Measurements from ENCODE around the gene ZNF83. TPM values are rescaled to one million over a fixed set of nuclear protein-coding genes. Genes with fewer than 3 reads are reported as not detected.

Gene ZNF83
- total and polyA plus RNA-seq, 2 of the 4 experiments (the other 2 are of a cell fraction), result 32.9 to 36.9 TPM

- H4K91ac ChIP-seq (ENCODE audit: insufficient read depth, low read depth, low read length), result no peak overlapping the region
- intact Hi-C loops (cut with micrococcal nuclease), result no loop called here
- H3K4me2 ChIP-seq (ENCODE audit: low read depth, low read length), result no peak overlapping the region
- no peak overlapping the region for H2BK120ac ChIP-seq (ENCODE audit: low read depth, low read length)
- H3K9ac ChIP-seq (ENCODE audit: low read depth, low read length), result no peak overlapping the region
- no peak overlapping the region for H4K5ac ChIP-seq (ENCODE audit: low read depth, low read length)
- CTCF ChIA-PET, result no interaction called here
- TF ChIP-seq SMC3 (IDR thresholded peaks at IDR 0.05; ENCODE audit: low read depth, low read length) (no peak), FOS (IDR thresholded peaks at IDR 0.05; ENCODE audit: low read depth, low read length) (no peak), MXI1 (IDR thresholded peaks at IDR 0.05; ENCODE audit: borderline replicate concordance, low read depth, low read length) (no peak), NFE2L2 (IDR thresholded peaks at IDR 0.05; ENCODE audit: low read depth, low read length) (no peak), RFX5 (IDR thresholded peaks at IDR 0.05; ENCODE audit: low read depth, low read length) (no peak), MAFK (IDR thresholded peaks at IDR 0.05; ENCODE audit: low read depth, low read length) (no peak), USF2 (IDR thresholded peaks at IDR 0.05; ENCODE audit: low read depth, low read length) (no peak), ELK1 (IDR thresholded peaks at IDR 0.05; ENCODE audit: borderline replicate concordance, low read depth, low read length) (no peak), CTCF (conservative IDR thresholded peaks at IDR 0.05; ENCODE audit: low read depth, low read length) (no peak), CEBPB (IDR thresholded peaks at IDR 0.05; ENCODE audit: low read depth, low read length) (no peak), RAD21 (IDR thresholded peaks at IDR 0.05; ENCODE audit: low read length) (no peak), CHD1 (IDR thresholded peaks at IDR 0.05; ENCODE audit: low read depth, low read length) (no peak), BHLHE40 (IDR thresholded peaks at IDR 0.05; ENCODE audit: low read depth, low read length) (no peak), RCOR1 (IDR thresholded peaks at IDR 0.05; ENCODE audit: insufficient replicate concordance, low read length) (no peak), MAZ (IDR thresholded peaks at IDR 0.05; ENCODE audit: borderline replicate concordance, low read depth, low read length) (no peak), POLR2A (IDR thresholded peaks at IDR 0.05; ENCODE audit: low read depth, low read length) (no peak)
- no peak overlapping the region for H3K27ac ChIP-seq (ENCODE audit: insufficient read depth, low read length)
- no peak overlapping the region for H3K4ac ChIP-seq (ENCODE audit: low read depth, low read length)
- H2AK9ac ChIP-seq (replicated peaks; ENCODE audit: low read depth, low read length, poor library complexity), result no peak overlapping the region
- H4K20me1 ChIP-seq (ENCODE audit: insufficient read depth, low read length), result no peaks in the 10 kb centered on the region
- H2BK20ac ChIP-seq (ENCODE audit: low read depth, low read length), result no peak overlapping the region
- H4K8ac ChIP-seq (ENCODE audit: low read depth in 2 of 2, low read length in 2 of 2), result no peak overlapping the region
- no peaks in the 10 kb centered on the region for H3K9me1 ChIP-seq (ENCODE audit: insufficient read depth, low read length)
- in situ Hi-C loops (cut with MboI; ENCODE audit: low sequenced_read_pairs), result no loop called here
- H2BK5ac ChIP-seq (ENCODE audit: low read depth, low read length, poor library complexity, severe bottlenecking), result no peak overlapping the region
- dilution Hi-C loops (cut with HindIII; ENCODE audit: low sequenced_read_pairs, unreplicated experiment), result no loop called here
- H3K9me3 ChIP-seq (ENCODE audit: control insufficient read depth, insufficient read depth, low read length), result 0 out of 2 replicates have a peak, but pooled peaks cover 1% of the 10 kb centered on the region
- H2AFZ ChIP-seq (replicated peaks; ENCODE audit: low read length, poor library complexity), result no peak overlapping the region
- H3K56ac ChIP-seq (ENCODE audit: extremely low read depth, insufficient read depth, low read length), result no peak overlapping the region
- H3K18ac ChIP-seq (ENCODE audit: low read depth, low read length), result no peak overlapping the region
- no peak overlapping the region for H2BK15ac ChIP-seq (ENCODE audit: low read depth, low read length)
- ATAC-seq (ENCODE audit: low read depth) (no peak), DNase-seq (no peak)
- no TSS peak for BruUV-seq (replicated peaks)
- H3K23ac ChIP-seq (ENCODE audit: low read depth, low read length), result no peak overlapping the region
- H3K36me3 ChIP-seq (ENCODE audit: control insufficient read depth, insufficient read depth, low read length), result peaks cover 25% of the 10 kb centered on the region
- H3K27me3 ChIP-seq (ENCODE audit: control insufficient read depth, insufficient read depth, low read length), result no peaks in the 10 kb centered on the region
- POLR2A ChIA-PET (ENCODE audit: unreplicated experiment), result no interaction called here
- H2AK5ac ChIP-seq (ENCODE audit: low read depth, low read length), result no peak overlapping the region
- no peak overlapping the region for H3K4me3 ChIP-seq (ENCODE audit: insufficient read depth, low read depth, low read length)
- WGBS, 2 experiments (ENCODE audit: extremely low coverage in 2 of 2, insufficient read length in 1 of 2), result 76% methylated on average over 2 of the region's 2 CpGs; no CpG with 5 or more reads in 1 of the 2 experiments
- no peaks in the 10 kb centered on the region for H3K4me1 ChIP-seq (ENCODE audit: control insufficient read depth, insufficient read depth, low read length)
- peaks cover 0 to 5% of the 10 kb centered on the region in 2 experiments; a peak in 2 of 4 replicates for H3K79me1 ChIP-seq (ENCODE audit: low read depth in 1 of 2, low read length in 2 of 2)
- H3K14ac ChIP-seq (replicated peaks; ENCODE audit: low read depth, low read length), result no peak overlapping the region
These were observed 15.9 kb downstream of the ZNF83 start for GRCh38 chr19:52622261-52622660.
